ENCODE measurements around the gene AUTS2.
"Not testable (repeated sequence)": the region's sequence is repeated elsewhere in the genome, so short reads cannot be mapped to it uniquely, and the experiment has no call there.

The AUTS2 gene

GRCh38 chr7:70355198-70356020 is 757.1 kb downstream of the AUTS2 start:
- no peak for DNase-seq (ENCODE audit: low read depth in 4 of 4, low spot score in 1 of 4)

DNA sequence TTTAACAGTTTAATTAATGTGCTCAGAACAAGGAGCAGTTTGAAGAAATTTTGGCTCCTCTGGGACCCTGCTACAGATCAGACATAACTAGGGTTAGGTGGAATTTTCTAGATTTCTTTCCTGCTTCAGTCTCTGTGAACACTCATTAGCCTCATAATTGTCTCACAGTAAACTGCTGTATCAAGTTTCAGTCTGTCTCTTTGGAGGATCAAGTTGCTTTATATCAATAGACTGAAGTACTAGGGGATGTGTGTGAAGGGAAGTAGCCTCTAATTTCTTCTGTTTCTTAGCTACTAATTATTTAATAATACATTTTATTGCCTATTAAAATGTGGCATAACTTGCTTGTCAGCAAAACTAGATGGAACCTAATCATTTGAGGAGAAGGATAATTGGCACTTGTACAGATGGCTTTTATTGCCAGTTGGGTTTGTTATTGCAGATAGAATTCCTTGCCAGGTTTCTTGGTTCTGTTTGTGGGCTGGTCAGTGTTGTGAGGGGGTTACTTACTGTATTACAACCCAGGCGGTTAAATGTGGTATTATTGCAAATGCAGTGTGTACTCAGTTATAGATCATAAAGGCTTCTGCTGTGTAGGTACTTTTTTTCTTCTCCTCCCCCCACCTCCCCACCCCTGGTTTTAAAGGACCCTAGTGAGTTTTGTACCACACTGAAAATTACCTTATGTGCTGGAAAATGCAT is 758.0 kb downstream of the AUTS2 start:
- no peak for DNase-seq (ENCODE audit: low read depth in 4 of 4, low spot score in 1 of 4)

- DNase-seq (ENCODE audit: low read depth in 4 of 4, low spot score in 1 of 4) = no peak
Measured at GRCh38 chr7:70356787-70357328, 758.6 kb downstream of the AUTS2 start.

- DNase-seq (ENCODE audit: low read depth in 4 of 4, low spot score in 1 of 4) = no peak
Measured at GRCh38 chr7:70360557-70360956, 762.3 kb downstream of the AUTS2 start.

DNA sequence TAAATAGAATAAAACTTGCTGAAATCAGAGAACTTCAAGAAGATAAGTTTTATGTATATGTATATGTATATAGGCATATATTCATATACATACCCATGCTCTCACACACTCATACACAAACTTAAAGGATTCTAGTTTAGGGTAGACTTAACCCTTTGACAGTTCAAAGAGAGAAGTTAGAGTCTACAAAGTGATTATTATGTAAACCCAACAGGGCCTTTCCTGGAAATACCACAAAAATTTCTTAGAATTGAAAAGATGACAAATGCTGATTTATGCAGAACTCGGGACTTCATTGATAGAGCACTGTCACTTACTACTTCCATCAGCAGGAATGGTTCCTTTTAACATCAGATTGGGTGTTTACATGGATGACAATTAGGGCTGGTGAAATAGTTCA is 763.5 kb downstream of the AUTS2 start:
- DNase-seq (ENCODE audit: low read depth in 4 of 4, low spot score in 1 of 4) = no peak

DNA sequence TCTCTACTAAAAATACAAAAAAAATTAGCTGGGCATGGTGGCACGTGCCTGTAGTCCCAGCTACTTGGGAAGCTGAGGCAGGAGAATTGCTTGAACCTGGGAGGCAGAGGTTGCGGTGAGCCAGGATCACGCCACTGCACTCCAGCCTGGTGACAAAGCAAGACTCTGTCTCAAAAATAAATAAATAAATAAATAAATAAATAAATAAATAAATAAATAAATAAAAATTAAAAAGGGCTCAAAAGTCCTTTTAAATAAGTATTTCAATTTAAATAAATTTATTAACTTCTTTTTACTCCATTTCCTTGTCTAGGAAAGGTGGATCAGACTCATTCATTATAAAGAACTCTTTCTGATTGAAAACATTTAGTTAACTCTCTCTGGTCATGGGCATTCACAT is 766.1 kb downstream of the AUTS2 start:
- DNase-seq (ENCODE audit: low read depth in 4 of 4, low spot score in 1 of 4) = not testable (repeated sequence)

GRCh38 chr7:70371652-70372051 is 773.4 kb downstream of the AUTS2 start:
- no peak for DNase-seq (ENCODE audit: low read depth in 4 of 4, low spot score in 1 of 4)

GRCh38 chr7:70372768-70373515 is 774.7 kb downstream of the AUTS2 start:
- DNase-seq (ENCODE audit: low read depth in 4 of 4, low spot score in 1 of 4) = no peak

GRCh38 chr7:70374772-70375533 is 776.7 kb downstream of the AUTS2 start:
- DNase-seq (ENCODE audit: low read depth in 4 of 4, low spot score in 1 of 4) = no peak

DNA sequence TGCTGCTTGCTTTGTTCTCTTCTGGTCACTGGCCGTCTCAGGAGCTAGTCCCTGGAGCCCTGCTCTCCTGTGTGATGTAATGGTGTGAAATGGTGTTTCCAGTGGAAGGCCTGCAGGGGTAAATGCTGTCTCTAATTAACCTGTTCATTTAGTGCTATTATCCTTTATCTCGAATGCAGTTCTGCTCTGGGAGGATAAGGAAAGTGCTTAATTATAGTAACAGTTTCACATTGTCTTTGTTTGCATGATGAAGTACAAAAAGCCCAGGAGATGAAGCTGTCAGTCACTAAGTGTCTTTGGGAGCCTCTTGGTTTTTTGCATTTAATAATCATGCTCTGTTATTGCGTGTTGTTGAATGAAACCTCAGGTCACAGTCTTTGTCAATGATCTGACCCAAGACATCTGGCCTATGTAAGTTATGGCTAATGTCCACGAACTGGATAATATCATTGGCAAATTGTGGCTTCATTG is 778.3 kb downstream of the AUTS2 start:
- DNase-seq (ENCODE audit: low read depth in 4 of 4, low spot score in 1 of 4) = no peak

DNA sequence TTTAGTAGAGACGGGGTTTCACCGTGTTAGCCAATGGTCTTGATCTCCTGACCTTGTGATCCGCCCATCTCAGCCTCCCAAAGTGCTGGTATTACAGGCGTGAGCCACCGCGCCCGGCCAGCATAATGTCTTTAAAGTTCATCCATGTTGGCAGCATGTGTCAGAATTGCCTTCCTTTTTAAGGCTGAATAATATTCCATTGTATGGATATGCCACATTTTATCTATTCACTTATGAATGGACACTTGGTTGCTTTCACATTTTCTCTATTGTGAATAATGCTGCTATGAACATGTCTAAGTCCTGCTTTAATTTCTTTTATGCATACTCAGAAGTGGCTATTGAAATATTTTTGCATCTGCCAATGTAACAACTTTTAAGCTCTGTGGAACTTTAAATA is 779.7 kb downstream of the AUTS2 start:
- DNase-seq (ENCODE audit: low read depth in 4 of 4, low spot score in 1 of 4) = no peak

GRCh38 chr7:70379210-70379609 is 780.9 kb downstream of the AUTS2 start:
- DNase-seq (ENCODE audit: low read depth in 4 of 4, low spot score in 1 of 4) = no peak

- no peak for DNase-seq (ENCODE audit: low read depth in 4 of 4, low spot score in 1 of 4)
Measured at GRCh38 chr7:70380421-70381015, 782.2 kb downstream of the AUTS2 start.

DNA sequence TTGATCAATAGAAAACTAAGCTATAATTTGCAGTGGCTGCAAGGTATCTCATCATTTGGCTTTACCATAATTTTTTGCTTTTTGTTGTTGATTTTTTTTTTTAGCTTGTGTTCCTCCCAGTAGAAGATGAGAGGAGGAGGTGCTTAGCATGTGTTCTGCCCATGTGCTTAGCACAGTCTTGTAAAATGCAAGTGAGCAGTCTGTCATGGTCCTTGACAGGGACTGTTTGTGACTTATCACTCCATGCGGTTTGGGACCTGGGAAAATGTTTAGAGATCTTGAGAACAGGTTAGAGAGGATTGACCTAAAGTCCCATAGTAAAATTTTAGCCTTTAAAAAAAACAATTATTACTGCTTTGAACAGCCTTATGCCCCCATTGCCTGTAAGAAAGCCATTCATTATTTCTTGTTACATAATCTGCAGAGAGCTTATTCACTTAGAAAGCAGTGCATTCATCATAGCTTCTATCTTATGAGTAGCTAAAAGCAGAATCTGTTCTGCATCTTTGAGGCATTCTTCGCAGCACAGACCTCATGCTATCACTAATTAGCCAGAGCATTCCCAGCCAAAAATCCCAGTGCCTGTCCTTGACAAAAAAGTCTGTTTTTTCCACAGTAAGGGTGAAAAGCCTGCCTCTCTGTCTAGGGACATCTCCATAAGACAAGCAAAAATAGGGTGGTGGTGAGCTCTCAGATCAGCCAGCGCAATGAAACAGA is 784.9 kb downstream of the AUTS2 start:
- DNase-seq (ENCODE audit: low read depth in 4 of 4, low spot score in 1 of 4) = no peak

- DNase-seq (ENCODE audit: low read depth in 4 of 4, low spot score in 1 of 4) = no peak
Measured at GRCh38 chr7:70384024-70384423, 785.7 kb downstream of the AUTS2 start.

GRCh38 chr7:70384891-70385290 is 786.6 kb downstream of the AUTS2 start:
- no peak for DNase-seq (ENCODE audit: low read depth in 4 of 4, low spot score in 1 of 4)

DNA sequence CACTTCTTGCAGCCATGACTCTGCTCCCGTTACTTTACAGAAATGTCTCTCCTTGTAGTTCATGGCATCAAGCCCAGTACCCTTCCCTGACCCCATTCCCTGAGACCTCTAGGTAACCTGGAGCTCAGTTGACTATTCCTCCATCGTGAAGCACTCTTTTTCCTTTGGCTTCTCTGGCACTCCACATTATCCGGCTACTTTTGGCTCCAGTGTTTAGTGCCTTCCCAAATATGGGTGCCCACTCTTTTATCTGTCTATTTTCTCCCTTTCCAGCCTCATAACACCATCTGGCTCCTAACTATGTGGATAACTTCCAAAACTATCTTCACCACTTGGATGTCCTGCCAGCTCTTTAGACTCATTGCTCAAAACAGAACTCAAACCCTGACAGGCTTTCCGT is 788.9 kb downstream of the AUTS2 start:
- DNase-seq (ENCODE audit: low read depth in 4 of 4, low spot score in 1 of 4) = no peak

- no peak for DNase-seq (ENCODE audit: low read depth in 4 of 4, low spot score in 1 of 4)
Measured at GRCh38 chr7:70389531-70390151, 791.4 kb downstream of the AUTS2 start.

DNA sequence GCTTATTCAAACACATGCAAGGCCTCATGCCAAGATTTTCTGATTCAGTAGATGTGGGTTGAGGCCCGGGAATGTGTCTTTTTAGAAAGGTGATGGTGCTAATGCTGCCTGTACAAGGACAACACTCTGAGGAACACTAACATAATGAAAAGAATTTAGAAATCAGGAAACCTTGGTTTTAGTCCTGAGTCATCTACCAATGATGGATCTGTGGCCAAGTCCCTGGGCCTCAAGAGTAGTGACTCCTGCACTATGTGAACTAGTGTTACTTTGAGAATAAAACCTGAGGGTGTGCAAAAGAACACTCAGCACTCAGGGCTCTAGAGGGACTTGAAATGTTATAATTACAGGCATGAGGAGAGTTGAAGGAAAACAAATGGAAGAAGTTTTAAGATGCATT is 792.0 kb downstream of the AUTS2 start:
- no peak for DNase-seq (ENCODE audit: low read depth in 4 of 4, low spot score in 1 of 4)
